Hepatocyte (in vitro differentiated cells): Measurements from ENCODE around the gene DDX4.
"Not testable (repeated sequence)": the region's sequence is repeated elsewhere in the genome, so short reads cannot be mapped to it uniquely, and the experiment has no call there.

ENCODE experiments used
- EZH2 ChIP-seq: fragments of 200-600 bp; sonication (generic); IDR thresholded peaks from 2 replicates; pipeline ENCODE4 v1.6.1; 2016; ENCODE audit warnings: antibody characterized with exemption, mild to moderate bottlenecking, borderline replicate concordance
- TF ChIP-seq, protein P1 (sequence below): fragments of 200-600 bp; sonication (generic); IDR thresholded peaks from 2 replicates; pipeline ENCODE4 v1.5.1; 2016; ENCODE audit warnings: antibody characterized with exemption, mild to moderate bottlenecking; ENCODE audit not compliant: poor library complexity

- not testable (repeated sequence) for TF ChIP-seq EZH2
- TF ChIP-seq, protein P1, sequence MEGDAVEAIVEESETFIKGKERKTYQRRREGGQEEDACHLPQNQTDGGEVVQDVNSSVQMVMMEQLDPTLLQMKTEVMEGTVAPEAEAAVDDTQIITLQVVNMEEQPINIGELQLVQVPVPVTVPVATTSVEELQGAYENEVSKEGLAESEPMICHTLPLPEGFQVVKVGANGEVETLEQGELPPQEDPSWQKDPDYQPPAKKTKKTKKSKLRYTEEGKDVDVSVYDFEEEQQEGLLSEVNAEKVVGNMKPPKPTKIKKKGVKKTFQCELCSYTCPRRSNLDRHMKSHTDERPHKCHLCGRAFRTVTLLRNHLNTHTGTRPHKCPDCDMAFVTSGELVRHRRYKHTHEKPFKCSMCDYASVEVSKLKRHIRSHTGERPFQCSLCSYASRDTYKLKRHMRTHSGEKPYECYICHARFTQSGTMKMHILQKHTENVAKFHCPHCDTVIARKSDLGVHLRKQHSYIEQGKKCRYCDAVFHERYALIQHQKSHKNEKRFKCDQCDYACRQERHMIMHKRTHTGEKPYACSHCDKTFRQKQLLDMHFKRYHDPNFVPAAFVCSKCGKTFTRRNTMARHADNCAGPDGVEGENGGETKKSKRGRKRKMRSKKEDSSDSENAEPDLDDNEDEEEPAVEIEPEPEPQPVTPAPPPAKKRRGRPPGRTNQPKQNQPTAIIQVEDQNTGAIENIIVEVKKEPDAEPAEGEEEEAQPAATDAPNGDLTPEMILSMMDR = not testable (repeated sequence)
Measured at GRCh38 chr5:55696704-55697103, 41.2 kb upstream of the DDX4 start.
